ENCODE measurements around the gene CACNA1I. TPM values are rescaled to one million over a fixed set of nuclear protein-coding genes. Genes with fewer than 3 reads are reported as not detected.

The CACNA1I gene
- total and polyA plus RNA-seq, 2 donors (not counting 1 experiment from before 2014, with no cell fraction given), result 0.07 to 0.25 TPM

GRCh38 chr22:39661842-39662685, 91.5 kb downstream of the CACNA1I start:
- Histone ChIP-seq H3K79me2 (ENCODE audit: control insufficient read depth, insufficient read depth, low read length) (no peaks in the 10 kb centered on the region), H3K4me3 (ENCODE audit: control extremely low read depth in 1 of 5, extremely low read depth in 1 of 5, insufficient read depth in 1 of 5, low read depth in 2 of 5, low read length in 4 of 5) (peak overlapping the region in 3 of 5 experiments; percentile 41 to 50 (median 46)), H3K4me1 (ENCODE audit: control insufficient read depth in 2 of 2, insufficient read depth in 2 of 2, low read length in 2 of 2) (peaks cover 25 to 29% of the 10 kb centered on the region in 2 donors), H3K36me3 (replicated peaks in 1 of 2; ENCODE audit: control extremely low read depth in 1 of 2, control insufficient read depth in 1 of 2, extremely low read depth in 1 of 2, insufficient read depth in 2 of 2, low read length in 1 of 2) (no peaks in the 10 kb centered on the region), H3K9me3 (ENCODE audit: control extremely low read depth in 1 of 3, control insufficient read depth in 2 of 3, insufficient read depth in 1 of 3, low read length in 2 of 3) (peaks cover 0 to 32% (median 0%) of the 10 kb centered on the region in 3 donors), H3K4me2 (replicated peaks; ENCODE audit: low read depth, low read length, poor library complexity, severe bottlenecking) (peak overlapping the region; percentile 93), H3K27ac (ENCODE audit: low read length in 2 of 2) (no peak overlapping the region), H4K20me1 (ENCODE audit: control insufficient read depth, insufficient read depth, low read length, poor library complexity, severe bottlenecking) (no peaks in the 10 kb centered on the region), H2AFZ (ENCODE audit: insufficient read depth, low read depth, low read length, poor library complexity, severe bottlenecking) (peak overlapping the region; percentile 76), H3K27me3 (replicated peaks in 1 of 4; ENCODE audit: control extremely low read depth in 1 of 4, control insufficient read depth in 3 of 4, insufficient read depth in 4 of 4, low read length in 3 of 4) (peaks cover 0 to 69% (median 23%) of the 10 kb centered on the region in 4 experiments), H3K9ac (ENCODE audit: low read length) (peak overlapping the region; percentile 56)
- WGBS (ENCODE audit: insufficient coverage), result 10% methylated on average over 73 of the region's 77 CpGs
- DNase-seq (peak; percentile 68), ATAC-seq (ENCODE audit: low read depth) (peak; percentile 52)
- intact Hi-C loops (cut with micrococcal nuclease), result no loop called here
- ChIA-PET POLR2A (no interaction called here), CTCF (no interaction called here)
- no peaks in the 10 kb centered on the region for H3K9me3 Mint-ChIP-seq (ENCODE audit: insufficient read depth)
- H3K27ac Mint-ChIP-seq, result peak overlapping the region; percentile 53
- H3K27me3 Mint-ChIP-seq, result peaks cover 66% of the 10 kb centered on the region
- peak overlapping the region; percentile 80 for H3K4me3 Mint-ChIP-seq
- TF ChIP-seq CTCF (IDR thresholded peaks at IDR 0.05), result no peak
- TF ChIP-seq EZH2 (IDR thresholded peaks at IDR 0.05; ENCODE audit: borderline replicate concordance, insufficient read depth, low read depth, low read length, poor library complexity, severe bottlenecking), result no peak
- H3K4me1 Mint-ChIP-seq, result peaks cover 24% of the 10 kb centered on the region

DNA sequence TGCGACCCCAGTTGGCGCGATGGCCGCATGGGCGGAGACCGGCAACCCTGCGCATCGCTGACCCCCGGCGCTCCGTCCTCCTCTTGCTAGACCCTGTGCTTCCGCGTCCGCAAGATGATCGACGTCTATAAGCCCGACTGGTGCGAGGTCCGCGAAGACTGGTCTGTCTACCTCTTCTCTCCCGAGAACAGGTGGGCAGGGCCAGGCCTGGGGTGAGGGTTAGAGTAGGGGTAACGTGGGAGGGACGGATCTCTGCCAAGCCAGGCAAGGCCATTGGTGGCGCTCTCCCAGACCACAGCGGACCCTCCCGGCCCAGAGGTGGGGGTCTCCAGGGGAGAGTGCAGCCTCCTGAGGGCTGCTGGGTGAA, 92.1 kb downstream of the CACNA1I start:
- Histone ChIP-seq H3K27ac (ENCODE audit: low read length in 2 of 2) (no peak overlapping the region), H3K4me2 (replicated peaks; ENCODE audit: low read depth, low read length, poor library complexity, severe bottlenecking) (peak overlapping the region; percentile 93), H3K27me3 (replicated peaks in 1 of 4; ENCODE audit: control extremely low read depth in 1 of 4, control insufficient read depth in 3 of 4, insufficient read depth in 4 of 4, low read length in 3 of 4) (peaks cover 0 to 66% (median 23%) of the 10 kb centered on the region in 4 experiments), H3K4me3 (ENCODE audit: control extremely low read depth in 1 of 5, extremely low read depth in 1 of 5, insufficient read depth in 1 of 5, low read depth in 2 of 5, low read length in 4 of 5) (peak overlapping the region in 3 of 5 experiments; percentile 41 to 50 (median 46)), H3K36me3 (replicated peaks in 1 of 2; ENCODE audit: control extremely low read depth in 1 of 2, control insufficient read depth in 1 of 2, extremely low read depth in 1 of 2, insufficient read depth in 2 of 2, low read length in 1 of 2) (no peaks in the 10 kb centered on the region), H4K20me1 (ENCODE audit: control insufficient read depth, insufficient read depth, low read length, poor library complexity, severe bottlenecking) (no peaks in the 10 kb centered on the region), H3K9ac (ENCODE audit: low read length) (peak overlapping the region; percentile 56), H3K4me1 (ENCODE audit: control insufficient read depth in 2 of 2, insufficient read depth in 2 of 2, low read length in 2 of 2) (peaks cover 25 to 29% of the 10 kb centered on the region in 2 donors), H2AFZ (ENCODE audit: insufficient read depth, low read depth, low read length, poor library complexity, severe bottlenecking) (peak overlapping the region; percentile 76), H3K79me2 (ENCODE audit: control insufficient read depth, insufficient read depth, low read length) (no peaks in the 10 kb centered on the region), H3K9me3 (ENCODE audit: control extremely low read depth in 1 of 3, control insufficient read depth in 2 of 3, insufficient read depth in 1 of 3, low read length in 2 of 3) (peaks cover 0 to 32% (median 0%) of the 10 kb centered on the region in 3 donors)
- Mint-ChIP-seq H3K9me3 (ENCODE audit: insufficient read depth) (no peaks in the 10 kb centered on the region), H3K4me1 (peaks cover 24% of the 10 kb centered on the region), H3K4me3 (peak overlapping the region; percentile 46), H3K27ac (no peak overlapping the region), H3K27me3 (peaks cover 60% of the 10 kb centered on the region)
- ChIA-PET CTCF (no interaction called here), POLR2A (no interaction called here)
- TF ChIP-seq EZH2 (IDR thresholded peaks at IDR 0.05; ENCODE audit: borderline replicate concordance, insufficient read depth, low read depth, low read length, poor library complexity, severe bottlenecking) (no peak), CTCF (IDR thresholded peaks at IDR 0.05) (no peak)
- no peak for DNase-seq
- ATAC-seq (ENCODE audit: low read depth), result no peak
- intact Hi-C loops (cut with micrococcal nuclease), result no loop called here
- WGBS (ENCODE audit: insufficient coverage), result 36% methylated on average over 26 of the region's 26 CpGs

All from B cell (primary cell).